Peyer's patch (tissue), 4 donors: ENCODE data around the gene HCAR3.
"Not testable (repeated sequence)": the region's sequence is repeated elsewhere in the genome, so short reads cannot be mapped to it uniquely, and the experiment has no call there.

Experiments used
- POLR2A ChIP-seq, 2 donors: fragments of 450-650 bp; IDR thresholded peaks; one replicate each; pipeline ENCODE4 v1.5.1; 2017; ENCODE audit warnings: antibody characterized with exemption in 2 of 2, mild to moderate bottlenecking in 2 of 2, moderate library complexity in 2 of 2
- TF ChIP-seq, protein P1 (sequence below), 6 experiments: fragments of 450-650 bp in 4 of 6; fragments of 200-600 bp in 2 of 6; sonication (generic) in 1 of 6; IDR thresholded peaks; one replicate each; pipeline ENCODE4 v1.5.1; 2017 to 2019; ENCODE audit warnings: antibody characterized with exemption in 6 of 6, mild to moderate bottlenecking in 3 of 6, moderate library complexity in 1 of 6

DNA sequence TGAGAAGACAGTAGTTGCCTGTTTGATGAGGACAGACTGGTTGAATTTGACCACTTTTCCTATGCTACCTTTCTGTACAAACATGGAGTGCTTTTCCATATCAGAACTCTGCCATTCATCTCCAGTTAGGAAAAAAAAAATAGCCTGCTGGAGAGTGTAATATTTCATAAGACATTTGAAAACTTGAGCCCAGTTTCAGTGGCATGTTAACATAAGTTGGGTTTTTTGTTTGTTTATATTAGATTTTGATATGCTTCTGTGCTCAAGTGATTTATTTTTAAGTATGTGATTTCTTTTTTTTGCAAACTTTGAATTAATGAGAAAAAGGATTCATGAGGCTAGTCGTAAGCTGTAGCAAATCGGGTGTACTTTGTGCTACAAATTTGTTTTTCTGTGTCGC lies 12.8 kb downstream of the HCAR3 start:
- TF ChIP-seq POLR2A (IDR thresholded peaks at IDR 0.05): not testable (repeated sequence)
- TF ChIP-seq, protein P1, sequence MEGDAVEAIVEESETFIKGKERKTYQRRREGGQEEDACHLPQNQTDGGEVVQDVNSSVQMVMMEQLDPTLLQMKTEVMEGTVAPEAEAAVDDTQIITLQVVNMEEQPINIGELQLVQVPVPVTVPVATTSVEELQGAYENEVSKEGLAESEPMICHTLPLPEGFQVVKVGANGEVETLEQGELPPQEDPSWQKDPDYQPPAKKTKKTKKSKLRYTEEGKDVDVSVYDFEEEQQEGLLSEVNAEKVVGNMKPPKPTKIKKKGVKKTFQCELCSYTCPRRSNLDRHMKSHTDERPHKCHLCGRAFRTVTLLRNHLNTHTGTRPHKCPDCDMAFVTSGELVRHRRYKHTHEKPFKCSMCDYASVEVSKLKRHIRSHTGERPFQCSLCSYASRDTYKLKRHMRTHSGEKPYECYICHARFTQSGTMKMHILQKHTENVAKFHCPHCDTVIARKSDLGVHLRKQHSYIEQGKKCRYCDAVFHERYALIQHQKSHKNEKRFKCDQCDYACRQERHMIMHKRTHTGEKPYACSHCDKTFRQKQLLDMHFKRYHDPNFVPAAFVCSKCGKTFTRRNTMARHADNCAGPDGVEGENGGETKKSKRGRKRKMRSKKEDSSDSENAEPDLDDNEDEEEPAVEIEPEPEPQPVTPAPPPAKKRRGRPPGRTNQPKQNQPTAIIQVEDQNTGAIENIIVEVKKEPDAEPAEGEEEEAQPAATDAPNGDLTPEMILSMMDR (IDR thresholded peaks at IDR 0.05): not testable (repeated sequence)
